ENCODE data around the gene WEE2.
"Not testable (repeated sequence)": the region's sequence is repeated elsewhere in the genome, so short reads cannot be mapped to it uniquely, and the experiment has no call there.

The WEE2 gene

GRCh38 chr7:141751904-141752303, 43.8 kb downstream of the WEE2 start:
- H3K27ac ChIP-seq (ENCODE audit: low read length); H3K9ac ChIP-seq (ENCODE audit: low read length); H3K4me3 ChIP-seq (ENCODE audit: low read length); H3K4me1 ChIP-seq (ENCODE audit: control insufficient read depth, low read depth, low read length); H3K27me3 ChIP-seq (ENCODE audit: control insufficient read depth, insufficient read depth, low read length): not testable (repeated sequence)
- H3K36me3 ChIP-seq (ENCODE audit: control insufficient read depth, low read depth, low read length): peaks cover 62% of the 10 kb centered on the region
- peaks cover 16% of the 10 kb centered on the region for H3K9me3 ChIP-seq (ENCODE audit: control insufficient read depth, low read depth, low read length)

GRCh38 chr7:141752634-141753033, 44.5 kb downstream of the WEE2 start:
- Histone ChIP-seq H3K4me3 (ENCODE audit: low read length) (no peak overlapping the region), H3K4me1 (ENCODE audit: control insufficient read depth, low read depth, low read length) (no peaks in the 10 kb centered on the region), H3K9ac (ENCODE audit: low read length) (no peak overlapping the region), H3K27ac (ENCODE audit: low read length) (no peak overlapping the region), H3K27me3 (ENCODE audit: control insufficient read depth, insufficient read depth, low read length) (no peaks in the 10 kb centered on the region), H3K36me3 (ENCODE audit: control insufficient read depth, low read depth, low read length) (peaks cover 58% of the 10 kb centered on the region), H3K9me3 (ENCODE audit: control insufficient read depth, low read depth, low read length) (peaks cover 16% of the 10 kb centered on the region)

GRCh38 chr7:141754939-141755338, 46.8 kb downstream of the WEE2 start:
- no peaks in the 10 kb centered on the region for H3K4me1 ChIP-seq (ENCODE audit: control insufficient read depth, low read depth, low read length)
- H3K9ac ChIP-seq (ENCODE audit: low read length): no peak overlapping the region
- H3K36me3 ChIP-seq (ENCODE audit: control insufficient read depth, low read depth, low read length): peaks cover 46% of the 10 kb centered on the region
- no peaks in the 10 kb centered on the region for H3K27me3 ChIP-seq (ENCODE audit: control insufficient read depth, insufficient read depth, low read length)
- H3K9me3 ChIP-seq (ENCODE audit: control insufficient read depth, low read depth, low read length): peaks cover 13% of the 10 kb centered on the region
- no peak overlapping the region for H3K4me3 ChIP-seq (ENCODE audit: low read length)
- H3K27ac ChIP-seq (ENCODE audit: low read length): no peak overlapping the region

DNA sequence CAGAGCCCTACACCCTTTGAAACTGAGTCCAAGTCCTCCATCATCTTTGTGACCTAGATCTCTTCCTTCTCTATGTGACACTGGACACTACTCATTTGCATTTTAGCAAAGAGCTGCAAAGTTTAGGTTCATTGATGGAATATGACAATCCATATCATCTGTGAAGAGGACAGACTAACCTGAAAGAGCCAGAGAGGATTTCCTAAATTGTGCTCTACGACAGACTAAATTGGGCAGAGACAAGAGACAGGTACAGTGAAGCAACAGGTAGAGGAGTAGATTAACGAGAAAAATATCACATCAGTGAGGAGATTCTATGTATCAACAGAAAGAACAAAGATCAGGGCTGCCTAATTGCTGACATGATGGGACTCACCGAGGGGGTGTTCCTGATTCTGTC, 55.6 kb downstream of the WEE2 start, which contains the start of gene TAS2R3:
Gene TAS2R3, plus strand, starts transcription at position 301 of the 400 bp plus-strand sequence. Its CDS starts 62 bp downstream, at position 363.
- no peak within 1 kb of the TSS for H3K4me3 ChIP-seq (ENCODE audit: low read length)
- peaks cover 15% of the 10 kb centered on the region for H3K36me3 ChIP-seq (ENCODE audit: control insufficient read depth, low read depth, low read length)

DNA sequence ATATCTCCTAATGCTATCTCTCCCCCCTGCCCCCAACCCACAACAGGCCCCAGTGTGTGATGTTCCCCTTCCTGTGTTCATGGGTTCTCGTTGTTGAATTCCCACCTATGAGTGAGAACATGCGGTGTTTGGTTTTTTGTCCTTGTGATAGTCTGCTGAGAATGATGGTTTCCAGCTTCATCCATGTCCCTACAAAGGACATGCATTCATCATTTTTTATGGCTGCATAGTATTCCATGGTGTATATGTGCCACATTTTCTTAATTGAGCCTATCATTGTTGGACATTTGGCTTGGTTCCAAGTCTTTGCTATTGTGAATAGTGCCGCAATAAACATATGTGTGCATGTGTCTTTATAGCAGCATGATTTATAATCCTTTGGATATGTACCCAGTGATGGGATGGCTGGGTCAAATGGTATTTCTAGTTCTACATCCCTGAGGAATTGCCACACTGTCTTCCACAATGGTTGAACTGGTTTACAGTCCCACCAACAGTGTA, 62.0 kb downstream of the WEE2 start:
- H3K9ac ChIP-seq (ENCODE audit: low read length); H3K4me1 ChIP-seq (ENCODE audit: control insufficient read depth, low read depth, low read length); H3K4me3 ChIP-seq (ENCODE audit: low read length); H3K27ac ChIP-seq (ENCODE audit: low read length); H3K36me3 ChIP-seq (ENCODE audit: control insufficient read depth, low read depth, low read length); H3K9me3 ChIP-seq (ENCODE audit: control insufficient read depth, low read depth, low read length); H3K27me3 ChIP-seq (ENCODE audit: control insufficient read depth, insufficient read depth, low read length): not testable (repeated sequence)

More for the DNA sequence above, 55.6 kb downstream of the WEE2 start, which contains the start of gene TAS2R3:
- Histone ChIP-seq H3K27ac (ENCODE audit: low read length) (no peak within 1 kb of the TSS), H3K9me3 (ENCODE audit: control insufficient read depth, low read depth, low read length) (no peaks in the 10 kb centered on the region), H3K27me3 (ENCODE audit: control insufficient read depth, insufficient read depth, low read length) (no peaks in the 10 kb centered on the region), H3K9ac (ENCODE audit: low read length) (no peak within 1 kb of the TSS), H3K4me1 (ENCODE audit: control insufficient read depth, low read depth, low read length) (no peaks in the 10 kb centered on the region)

GRCh38 chr7:141776374-141776773, 68.2 kb downstream of the WEE2 start, which contains the start of gene TAS2R4:
TSS of gene TAS2R4 (plus strand) at chr7:141776674. CDS start at chr7:141778489, 1,815 bp downstream.
- Histone ChIP-seq H3K4me3 (ENCODE audit: low read length) (no peak within 1 kb of the TSS), H3K36me3 (ENCODE audit: control insufficient read depth, low read depth, low read length) (peaks cover 4% of the 10 kb centered on the region), H3K9me3 (ENCODE audit: control insufficient read depth, low read depth, low read length) (no peaks in the 10 kb centered on the region)

More at GRCh38 chr7:141776374-141776773, 68.2 kb downstream of the WEE2 start, which contains the start of gene TAS2R4:
- no peak within 1 kb of the TSS for H3K27ac ChIP-seq (ENCODE audit: low read length)
- no peaks in the 10 kb centered on the region for H3K4me1 ChIP-seq (ENCODE audit: control insufficient read depth, low read depth, low read length)
- no peak within 1 kb of the TSS for H3K9ac ChIP-seq (ENCODE audit: low read length)
- no peaks in the 10 kb centered on the region for H3K27me3 ChIP-seq (ENCODE audit: control insufficient read depth, insufficient read depth, low read length)
